ENCODE data around the gene PERM1.

DNA sequence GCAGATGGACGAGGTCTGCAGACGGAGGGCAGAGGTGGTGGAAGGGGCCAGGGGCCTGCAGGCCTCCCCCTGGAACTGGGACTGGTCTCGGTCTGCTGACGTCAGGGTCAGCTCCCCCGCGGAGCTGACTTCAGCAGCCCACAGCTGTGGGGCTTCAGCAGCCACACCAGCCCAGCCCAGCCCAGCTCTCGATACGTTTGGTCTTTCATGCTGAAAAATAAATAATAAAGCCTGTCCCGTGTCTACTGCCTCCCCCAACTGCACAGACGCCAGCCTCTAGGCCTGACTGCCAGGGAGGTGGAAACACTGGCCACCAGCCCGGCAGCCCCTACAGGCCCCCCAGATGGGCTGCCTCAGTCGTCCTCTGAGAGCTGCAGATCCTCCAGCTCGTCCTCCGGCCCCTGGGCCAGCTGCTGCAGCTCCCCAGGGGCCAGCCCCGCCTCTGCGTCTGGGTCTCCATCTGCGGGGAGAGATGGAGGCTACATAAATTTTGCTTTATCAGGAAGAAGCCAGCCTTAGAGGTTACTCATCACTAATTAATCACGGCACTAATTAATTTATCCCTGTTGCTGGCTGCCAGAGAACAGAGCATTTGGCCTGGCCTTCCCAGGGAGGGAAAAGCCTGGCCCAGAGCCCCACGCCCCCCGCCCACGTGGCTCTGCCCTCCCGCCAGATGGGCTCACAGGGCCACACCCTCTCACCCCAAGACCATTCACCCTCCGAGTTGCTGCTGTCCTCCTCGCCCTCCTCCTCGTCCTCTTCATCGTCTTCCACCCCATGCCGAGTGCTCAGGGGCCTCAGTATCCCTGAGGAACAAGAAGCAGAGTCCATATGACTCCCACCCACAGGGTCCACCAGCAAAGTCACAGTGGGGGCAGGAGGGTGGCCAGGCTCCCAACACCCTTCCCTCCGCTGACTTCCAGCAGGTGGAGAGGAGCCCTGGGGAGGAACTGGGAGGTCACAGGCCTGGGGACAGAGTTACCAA is 37.3 kb downstream of the PERM1 start:
- no peak for TF ChIP-seq EZH2 (IDR thresholded peaks at IDR 0.05; ENCODE audit: low read length, missing control alignments)
- TF ChIP-seq, protein P1, sequence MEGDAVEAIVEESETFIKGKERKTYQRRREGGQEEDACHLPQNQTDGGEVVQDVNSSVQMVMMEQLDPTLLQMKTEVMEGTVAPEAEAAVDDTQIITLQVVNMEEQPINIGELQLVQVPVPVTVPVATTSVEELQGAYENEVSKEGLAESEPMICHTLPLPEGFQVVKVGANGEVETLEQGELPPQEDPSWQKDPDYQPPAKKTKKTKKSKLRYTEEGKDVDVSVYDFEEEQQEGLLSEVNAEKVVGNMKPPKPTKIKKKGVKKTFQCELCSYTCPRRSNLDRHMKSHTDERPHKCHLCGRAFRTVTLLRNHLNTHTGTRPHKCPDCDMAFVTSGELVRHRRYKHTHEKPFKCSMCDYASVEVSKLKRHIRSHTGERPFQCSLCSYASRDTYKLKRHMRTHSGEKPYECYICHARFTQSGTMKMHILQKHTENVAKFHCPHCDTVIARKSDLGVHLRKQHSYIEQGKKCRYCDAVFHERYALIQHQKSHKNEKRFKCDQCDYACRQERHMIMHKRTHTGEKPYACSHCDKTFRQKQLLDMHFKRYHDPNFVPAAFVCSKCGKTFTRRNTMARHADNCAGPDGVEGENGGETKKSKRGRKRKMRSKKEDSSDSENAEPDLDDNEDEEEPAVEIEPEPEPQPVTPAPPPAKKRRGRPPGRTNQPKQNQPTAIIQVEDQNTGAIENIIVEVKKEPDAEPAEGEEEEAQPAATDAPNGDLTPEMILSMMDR (conservative IDR thresholded peaks at IDR 0.05 in 1 of 2, IDR thresholded peaks at IDR 0.05 in 1 of 2; ENCODE audit: low read depth in 1 of 2, low read length in 2 of 2) = no peak
